ENCODE results near the gene HSP90B1. TPM values are rescaled to one million over a fixed set of nuclear protein-coding genes. Genes with fewer than 3 reads are reported as not detected.

The HSP90B1 gene
- total RNA-seq, 1 experiment from 2014 or later: 682 TPM

DNA sequence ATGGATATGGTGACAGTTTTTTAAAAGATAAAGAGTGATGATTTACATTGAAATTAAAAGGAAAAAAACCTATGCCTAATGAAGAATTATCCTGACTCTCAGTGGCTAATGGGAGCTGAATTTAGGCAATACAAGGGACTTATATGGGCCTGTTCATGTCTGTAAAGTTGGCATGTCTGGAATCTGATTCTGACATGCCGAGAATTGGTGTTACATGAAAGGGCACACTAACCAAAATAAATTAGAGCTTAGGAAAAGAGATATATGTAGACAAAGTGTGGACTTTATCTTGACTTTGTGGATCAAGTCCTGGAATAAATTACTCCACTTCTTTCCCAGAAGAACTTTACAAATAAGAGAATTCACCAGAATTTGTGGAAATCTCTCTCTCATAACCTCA lies 36.5 kb downstream of the HSP90B1 start:
- no peak for DNase-seq (ENCODE audit: low read depth in 1 of 2, low spot score in 2 of 2)

DNA sequence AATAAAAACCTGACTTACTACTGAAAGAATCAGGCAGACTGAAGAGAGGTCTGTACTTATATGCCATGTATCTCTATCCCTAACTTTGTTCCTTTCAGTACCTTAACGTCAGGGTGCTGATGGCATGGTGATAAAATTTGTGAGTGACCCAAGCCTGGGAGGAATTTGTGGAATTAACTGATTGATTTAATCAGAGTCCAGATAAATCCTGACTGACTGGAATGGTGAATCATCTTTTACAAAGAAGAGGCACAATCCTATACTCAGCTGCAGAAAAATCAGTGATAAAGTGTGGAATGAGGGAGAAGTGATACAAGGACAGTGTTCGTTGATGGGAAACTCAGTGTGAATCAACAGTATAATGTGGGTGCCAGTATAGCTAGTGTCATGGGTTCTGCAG lies 39.2 kb downstream of the HSP90B1 start:
- peaks cover 36% of the 10 kb centered on the region for H3K36me3 ChIP-seq
- no peak overlapping the region for H3K4me3 ChIP-seq
- H3K4me1 ChIP-seq (replicated peaks): peaks cover 34% of the 10 kb centered on the region
- H3K9me3 ChIP-seq (replicated peaks): no peaks in the 10 kb centered on the region
- peak overlapping the region; percentile 10; the same call in 1 of the 2 replicates for H3K27ac ChIP-seq
- DNase-seq (ENCODE audit: low read depth in 1 of 2, low spot score in 2 of 2): no peak
- no peaks in the 10 kb centered on the region for H3K27me3 ChIP-seq (replicated peaks)

More for the DNA sequence above, 36.5 kb downstream of the HSP90B1 start:
- peaks cover 22% of the 10 kb centered on the region for H3K4me1 ChIP-seq (replicated peaks)
- peak overlapping the region; percentile 54 for H3K27ac ChIP-seq
- H3K9me3 ChIP-seq (replicated peaks): no peaks in the 10 kb centered on the region
- peaks cover 35% of the 10 kb centered on the region for H3K36me3 ChIP-seq
- peak overlapping the region; percentile 69 for H3K4me3 ChIP-seq
- no peaks in the 10 kb centered on the region for H3K27me3 ChIP-seq (replicated peaks)

DNA sequence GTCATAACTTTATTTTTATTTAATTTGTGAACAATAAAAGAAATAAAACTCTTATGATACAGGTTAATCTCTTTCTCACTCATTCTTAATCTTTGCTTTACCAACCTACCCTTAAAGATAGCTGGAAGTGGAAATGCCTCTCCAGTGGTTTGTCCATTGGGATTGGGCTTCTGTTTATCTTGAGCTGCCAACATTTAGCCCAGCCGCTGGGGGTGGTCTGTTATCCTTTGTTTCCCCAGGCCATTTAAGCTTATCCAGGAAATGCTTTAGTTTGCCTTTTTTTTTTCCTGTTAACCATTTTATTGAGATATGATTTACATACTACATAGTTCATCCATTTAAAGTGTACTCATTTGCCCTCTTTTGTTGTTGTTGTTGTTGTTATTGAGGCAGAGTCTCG lies 43.7 kb downstream of the HSP90B1 start:
- H3K4me1 ChIP-seq (replicated peaks): peaks cover 34% of the 10 kb centered on the region
- H3K27me3 ChIP-seq (replicated peaks): no peaks in the 10 kb centered on the region
- no peak overlapping the region for H3K4me3 ChIP-seq
- DNase-seq (ENCODE audit: low read depth in 1 of 2, low spot score in 2 of 2): peak; percentile 48 to 53
- peaks cover 55% of the 10 kb centered on the region for H3K36me3 ChIP-seq
- H3K9me3 ChIP-seq (replicated peaks): no peaks in the 10 kb centered on the region
- H3K27ac ChIP-seq: no peak overlapping the region

DNA sequence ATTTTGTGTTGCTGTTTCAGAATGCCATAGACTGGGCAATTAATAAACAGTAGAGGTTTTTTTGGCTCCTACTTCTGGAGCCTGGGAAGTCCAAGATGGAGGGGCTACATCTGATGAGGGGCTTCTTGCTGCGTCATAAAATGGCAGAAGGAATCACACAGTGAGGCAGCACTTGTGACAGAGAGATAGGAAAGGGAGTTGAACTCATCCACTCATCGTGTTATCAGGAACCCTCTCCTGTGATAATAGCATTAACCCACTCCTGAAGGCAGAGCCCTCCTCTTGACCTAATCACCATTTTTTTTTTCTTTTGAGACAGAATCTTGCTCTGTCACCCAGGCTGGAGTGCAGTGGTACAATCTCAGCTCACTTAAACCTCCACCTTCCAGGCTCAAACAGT lies 45.2 kb downstream of the HSP90B1 start:
- peaks cover 54% of the 10 kb centered on the region for H3K36me3 ChIP-seq
- peaks cover 25% of the 10 kb centered on the region for H3K4me1 ChIP-seq (replicated peaks)
- H3K27me3 ChIP-seq (replicated peaks): no peaks in the 10 kb centered on the region
- no peak overlapping the region for H3K4me3 ChIP-seq
- DNase-seq (ENCODE audit: low read depth in 1 of 2, low spot score in 2 of 2): no peak
- H3K27ac ChIP-seq: no peak overlapping the region
- no peaks in the 10 kb centered on the region for H3K9me3 ChIP-seq (replicated peaks)

DNA sequence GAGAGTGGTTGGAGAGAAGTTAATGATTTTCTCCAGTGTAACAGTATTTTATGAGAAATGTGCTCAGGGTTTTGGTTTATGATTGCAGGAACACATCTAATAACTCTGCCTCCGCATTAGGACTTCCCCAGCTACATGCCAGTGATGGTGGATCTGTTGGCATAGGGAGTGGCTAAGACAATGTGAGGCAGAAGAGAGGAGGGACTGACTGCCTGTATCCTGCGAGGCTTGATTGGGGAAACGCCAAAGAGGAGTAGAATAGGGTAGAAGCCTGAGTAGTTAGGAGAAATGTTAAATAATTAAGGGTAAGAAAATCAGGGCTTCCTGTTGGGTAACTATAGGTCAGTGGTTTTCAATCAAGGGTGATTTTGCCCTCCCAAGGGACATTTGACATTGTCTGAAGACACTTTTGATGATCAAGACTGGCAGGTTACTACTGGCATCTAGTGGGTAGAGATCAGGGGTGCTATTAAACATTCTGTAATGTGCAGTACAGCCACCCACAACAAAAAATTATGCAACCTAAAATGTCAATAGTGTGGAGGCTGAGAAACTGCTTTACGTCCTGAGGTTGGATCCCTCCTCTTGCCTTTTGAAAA lies 48.3 kb downstream of the HSP90B1 start:
- peaks cover 20% of the 10 kb centered on the region for H3K4me1 ChIP-seq (replicated peaks)
- no peak overlapping the region for H3K4me3 ChIP-seq
- peaks cover 74% of the 10 kb centered on the region for H3K36me3 ChIP-seq
- no peak overlapping the region for H3K27ac ChIP-seq
- H3K9me3 ChIP-seq (replicated peaks): no peaks in the 10 kb centered on the region
- no peaks in the 10 kb centered on the region for H3K27me3 ChIP-seq (replicated peaks)
- DNase-seq (ENCODE audit: low read depth in 1 of 2, low spot score in 2 of 2): no peak

DNA sequence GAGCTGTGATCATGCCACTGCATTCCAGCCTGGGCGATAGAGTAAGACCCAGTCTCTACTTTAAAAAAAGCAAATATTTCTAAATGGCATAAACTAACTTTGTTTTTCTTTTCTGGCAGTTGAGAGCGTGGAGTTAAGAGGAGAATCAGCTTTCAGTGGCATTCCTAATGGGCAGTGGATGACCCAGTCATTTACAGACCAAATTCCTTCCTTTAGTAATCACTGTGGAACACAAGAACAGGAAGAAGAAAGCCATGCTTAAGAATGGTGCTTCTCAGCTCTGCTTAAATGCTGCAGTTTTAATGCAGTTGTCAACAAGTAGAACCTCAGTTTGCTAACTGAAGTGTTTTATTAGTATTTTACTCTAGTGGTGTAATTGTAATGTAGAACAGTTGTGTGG lies 56.6 kb downstream of the HSP90B1 start:
- no peaks in the 10 kb centered on the region for H3K9me3 ChIP-seq (replicated peaks)
- H3K36me3 ChIP-seq: peaks cover 61% of the 10 kb centered on the region
- H3K4me1 ChIP-seq (replicated peaks): peaks cover 10% of the 10 kb centered on the region
- H3K27ac ChIP-seq: 0 out of 2 replicates have a peak overlapping the region, but pooled peaks have one; percentile 26
- H3K27me3 ChIP-seq (replicated peaks): no peaks in the 10 kb centered on the region
- H3K4me3 ChIP-seq: no peak overlapping the region
- peak in 1 of 2 experiments; percentile 61 for DNase-seq (ENCODE audit: low read depth in 1 of 2, low spot score in 2 of 2)

DNA sequence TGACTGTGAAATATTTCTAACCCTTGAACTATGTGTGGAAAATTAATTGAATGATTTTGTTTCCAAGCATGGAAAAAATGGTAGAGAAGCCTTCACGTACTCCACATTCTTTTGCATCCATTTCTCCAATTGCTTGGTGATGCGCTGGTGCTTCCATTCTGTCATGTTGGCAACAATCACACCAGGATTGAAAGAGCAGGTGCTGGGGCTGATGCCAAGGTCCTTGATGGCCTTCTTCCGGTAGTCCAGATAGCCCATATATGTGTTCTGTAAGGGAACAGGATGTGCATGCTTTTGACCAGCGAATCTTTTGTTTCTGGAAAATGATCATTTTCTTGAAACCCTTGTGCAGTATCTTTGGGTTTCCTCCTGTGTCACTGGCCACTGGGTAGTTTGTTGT lies 64.0 kb downstream of the HSP90B1 start:
- H3K27ac ChIP-seq: no peak overlapping the region
- H3K36me3 ChIP-seq: peaks cover 16% of the 10 kb centered on the region
- no peak overlapping the region for H3K4me3 ChIP-seq
- H3K9me3 ChIP-seq (replicated peaks): no peaks in the 10 kb centered on the region
- H3K4me1 ChIP-seq (replicated peaks): no peaks in the 10 kb centered on the region
- no peak for DNase-seq (ENCODE audit: low read depth in 1 of 2, low spot score in 2 of 2)
- H3K27me3 ChIP-seq (replicated peaks): no peaks in the 10 kb centered on the region

DNA sequence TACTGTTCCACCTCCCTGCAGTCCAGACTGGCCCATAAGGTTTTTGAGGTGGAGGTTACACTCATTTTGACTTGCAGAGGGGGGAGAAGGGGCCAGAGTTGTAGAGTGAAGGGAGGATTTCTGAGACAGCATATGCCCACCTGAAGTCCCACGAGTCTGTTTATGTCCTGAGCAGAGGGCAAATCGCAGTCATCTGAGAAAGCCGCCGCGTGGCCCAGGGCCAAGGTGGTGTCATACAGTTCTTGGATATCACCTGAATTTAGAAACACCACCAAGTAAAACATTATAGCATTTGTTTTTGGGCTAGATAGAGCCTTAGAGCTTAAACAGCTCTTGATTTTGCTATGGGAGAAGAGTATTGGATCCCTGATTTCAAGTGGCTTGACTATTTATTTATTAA lies 66.4 kb downstream of the HSP90B1 start:
- Histone ChIP-seq H3K4me3 (no peak overlapping the region), H3K9me3 (replicated peaks) (no peaks in the 10 kb centered on the region), H3K27ac (no peak overlapping the region), H3K4me1 (replicated peaks) (no peaks in the 10 kb centered on the region), H3K36me3 (peaks cover 5% of the 10 kb centered on the region), H3K27me3 (replicated peaks) (no peaks in the 10 kb centered on the region)
- DNase-seq (ENCODE audit: low read depth in 1 of 2, low spot score in 2 of 2): no peak

DNA sequence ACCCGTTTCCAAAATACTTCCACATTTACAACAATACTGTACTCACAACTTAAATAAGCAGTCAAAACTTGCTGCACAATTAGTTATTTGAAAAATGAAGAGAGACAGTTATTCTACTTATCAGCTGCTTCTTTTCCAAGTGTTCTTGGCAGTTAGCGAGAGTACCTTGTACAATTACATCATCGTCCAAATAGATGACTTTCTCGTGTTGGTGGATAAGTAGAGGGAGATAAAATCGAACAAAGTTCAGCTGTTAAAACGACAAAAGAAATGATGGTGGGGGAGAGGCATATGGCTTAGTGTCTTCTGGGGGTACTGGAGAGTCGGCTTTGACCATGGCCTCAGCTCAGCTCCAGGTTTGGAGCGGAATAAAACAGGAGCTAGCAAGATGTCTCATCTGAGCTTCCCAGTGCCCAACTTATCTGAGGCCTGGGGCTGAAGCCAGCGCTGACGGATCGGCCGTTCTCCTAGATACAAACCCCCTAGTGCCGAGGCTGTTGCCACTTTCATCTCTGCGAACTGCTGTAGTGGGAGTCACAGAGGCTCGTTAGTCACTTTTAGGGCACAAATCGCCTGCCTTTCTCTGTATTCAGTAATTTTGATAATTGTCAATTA lies 67.2 kb downstream of the HSP90B1 start:
- Histone ChIP-seq H3K27me3 (replicated peaks) (no peaks in the 10 kb centered on the region), H3K9me3 (replicated peaks) (no peaks in the 10 kb centered on the region), H3K4me3 (no peak overlapping the region), H3K36me3 (peaks cover 5% of the 10 kb centered on the region), H3K27ac (no peak overlapping the region), H3K4me1 (replicated peaks) (no peaks in the 10 kb centered on the region)
- no peak for DNase-seq (ENCODE audit: low read depth in 1 of 2, low spot score in 2 of 2)

Other genes with a start within 250 kb of the HSP90B1 start
- 7.0 and 15.4 TPM in 2 replicates for gene NT5DC3, start 89.2 kb upstream of the HSP90B1 start, total RNA-seq (2014; rRNA removed; shearing (Covaris generic))
- gene TDG, start 35.5 kb downstream of the HSP90B1 start, total RNA-seq (2014; rRNA removed; shearing (Covaris generic)): 67.9 and 72.6 TPM in 2 replicates
- gene GLT8D2, start 119.8 kb downstream of the HSP90B1 start, total RNA-seq (2014; rRNA removed; shearing (Covaris generic)): 40.1 and 47.6 TPM in 2 replicates
- 27.0 and 29.8 TPM in 2 replicates for gene HCFC2, start 134.1 kb downstream of the HSP90B1 start, total RNA-seq (2014; rRNA removed; shearing (Covaris generic))
- gene NFYB, start 207.8 kb downstream of the HSP90B1 start, total RNA-seq (2014; rRNA removed; shearing (Covaris generic)): 29.5 and 35.9 TPM in 2 replicates

Measured in SJSA1 (cell line).